Measurements from ENCODE around the gene SLC25A30. TPM values are rescaled to one million over a fixed set of nuclear protein-coding genes. Genes with fewer than 3 reads are reported as not detected.

Gene SLC25A30
- total and polyA plus RNA-seq, 2 of the 13 experiments (the other 11 are each of a cell fraction or from before 2014, with no cell fraction given), result 19.6 to 22.5 TPM

DNA sequence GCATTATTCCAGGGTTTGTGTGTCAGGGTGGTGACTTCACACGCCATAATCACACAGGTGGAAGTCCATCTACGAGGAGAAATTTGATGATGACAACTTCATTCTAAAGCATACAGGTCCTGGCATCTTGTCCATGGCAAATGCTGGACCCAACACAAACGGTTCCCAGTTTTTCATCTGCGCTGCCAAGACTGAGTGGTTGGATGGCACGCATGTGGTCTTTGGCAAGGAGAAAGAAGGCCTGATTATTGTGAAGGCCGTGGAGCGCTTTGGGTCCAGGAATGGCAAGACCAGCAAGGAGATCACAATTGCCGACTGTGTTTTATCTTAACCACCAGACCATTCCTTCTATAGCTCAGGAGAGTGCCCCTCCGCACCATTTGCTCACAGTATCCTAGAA is 18.2 kb upstream of the SLC25A30 start:
- Histone ChIP-seq H3K27me3 (ENCODE audit: control insufficient read depth in 1 of 2, insufficient read depth in 2 of 2, low read length in 2 of 2) (no peaks in the 10 kb centered on the region), H3K9me3 (ENCODE audit: low read length) (no peaks in the 10 kb centered on the region), H2AFZ (ENCODE audit: low read length) (no peak overlapping the region), H3K36me3 (replicated peaks in 1 of 2; ENCODE audit: control insufficient read depth in 1 of 2, insufficient read depth in 2 of 2, low read length in 2 of 2) (no peaks in the 10 kb centered on the region), H4K20me1 (ENCODE audit: insufficient read depth, low read length) (no peaks in the 10 kb centered on the region), H3K4me1 (ENCODE audit: insufficient read depth, low read length) (peaks cover 84% of the 10 kb centered on the region), H3K4me2 (ENCODE audit: low read depth, low read length) (no peak overlapping the region), H3K4me3 (replicated peaks in 1 of 3; ENCODE audit: insufficient read depth in 1 of 3, low read depth in 2 of 3, low read length in 3 of 3) (no peak overlapping the region), H3K79me2 (ENCODE audit: insufficient read depth, low read length) (no peaks in the 10 kb centered on the region), H3K9ac (ENCODE audit: insufficient read depth, low read depth, low read length) (no peak overlapping the region), H3K27ac (ENCODE audit: extremely low read length, insufficient read depth, low read length) (no peak overlapping the region)
- CTCF ChIA-PET (ENCODE audit: low intra/inter-chr PET ratio, low total read pairs), result no interaction called here
- FAIRE-seq, result no peak
- intact Hi-C loops (cut with micrococcal nuclease; ENCODE audit: unreplicated experiment) (no loop called here), in situ Hi-C loops (cut with HindIII; ENCODE audit: extremely low pct_ligation_motif_present, low pct_unique_long_range_greater_than_20kb) (no loop called here)
- WGBS (ENCODE audit: low lambda C conversion rate), result 86% methylated on average over 9 of the region's 9 CpGs
- ATAC-seq, result no peak
- POLR2A ChIA-PET, result no interaction called here
- no TSS peak for BruUV-seq (replicated peaks)
- DNase-seq (ENCODE audit: low spot score), result no peak
- TF ChIP-seq, protein P1, sequence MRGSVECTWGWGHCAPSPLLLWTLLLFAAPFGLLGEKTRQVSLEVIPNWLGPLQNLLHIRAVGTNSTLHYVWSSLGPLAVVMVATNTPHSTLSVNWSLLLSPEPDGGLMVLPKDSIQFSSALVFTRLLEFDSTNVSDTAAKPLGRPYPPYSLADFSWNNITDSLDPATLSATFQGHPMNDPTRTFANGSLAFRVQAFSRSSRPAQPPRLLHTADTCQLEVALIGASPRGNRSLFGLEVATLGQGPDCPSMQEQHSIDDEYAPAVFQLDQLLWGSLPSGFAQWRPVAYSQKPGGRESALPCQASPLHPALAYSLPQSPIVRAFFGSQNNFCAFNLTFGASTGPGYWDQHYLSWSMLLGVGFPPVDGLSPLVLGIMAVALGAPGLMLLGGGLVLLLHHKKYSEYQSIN (CRISPR knock-in tag; IDR thresholded peaks at IDR 0.05; ENCODE audit: borderline replicate concordance), result no peak
- TF ChIP-seq PAX8 (CRISPR knock-in tag; IDR thresholded peaks at IDR 0.05; ENCODE audit: borderline replicate concordance), result no peak
- no peak for TF ChIP-seq JUN (CRISPR knock-in tag; IDR thresholded peaks at IDR 0.05)
- TF ChIP-seq SOX6 (IDR thresholded peaks at IDR 0.05), result no peak
- TF ChIP-seq SOX6 (CRISPR knock-in tag; IDR thresholded peaks at IDR 0.05), result no peak
- TF ChIP-seq KDM2A (CRISPR knock-in tag; IDR thresholded peaks at IDR 0.05; ENCODE audit: borderline replicate concordance, low read depth), result no peak
- TF ChIP-seq ZBTB38 (CRISPR knock-in tag; IDR thresholded peaks at IDR 0.05), result no peak
- no peak for TF ChIP-seq ZNF652 (CRISPR knock-in tag; IDR thresholded peaks at IDR 0.05; ENCODE audit: borderline replicate concordance, low read depth)
- TF ChIP-seq, protein P2, sequence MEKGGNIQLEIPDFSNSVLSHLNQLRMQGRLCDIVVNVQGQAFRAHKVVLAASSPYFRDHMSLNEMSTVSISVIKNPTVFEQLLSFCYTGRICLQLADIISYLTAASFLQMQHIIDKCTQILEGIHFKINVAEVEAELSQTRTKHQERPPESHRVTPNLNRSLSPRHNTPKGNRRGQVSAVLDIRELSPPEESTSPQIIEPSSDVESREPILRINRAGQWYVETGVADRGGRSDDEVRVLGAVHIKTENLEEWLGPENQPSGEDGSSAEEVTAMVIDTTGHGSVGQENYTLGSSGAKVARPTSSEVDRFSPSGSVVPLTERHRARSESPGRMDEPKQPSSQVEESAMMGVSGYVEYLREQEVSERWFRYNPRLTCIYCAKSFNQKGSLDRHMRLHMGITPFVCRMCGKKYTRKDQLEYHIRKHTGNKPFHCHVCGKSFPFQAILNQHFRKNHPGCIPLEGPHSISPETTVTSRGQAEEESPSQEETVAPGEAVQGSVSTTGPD (CRISPR knock-in tag; IDR thresholded peaks at IDR 0.05), result no peak
- no peak for TF ChIP-seq SUZ12 (IDR thresholded peaks at IDR 0.05; ENCODE audit: low read depth, low read length)
- no peak for TF ChIP-seq PRPF4 (IDR thresholded peaks at IDR 0.05; ENCODE audit: low read depth, low read length, poor library complexity, severe bottlenecking)
- TF ChIP-seq NFYB (CRISPR knock-in tag; IDR thresholded peaks at IDR 0.05), result no peak
- no peak for TF ChIP-seq ZBTB3 (CRISPR knock-in tag; IDR thresholded peaks at IDR 0.05; ENCODE audit: borderline replicate concordance, low read depth)
- no peak for TF ChIP-seq ZNF121 (CRISPR knock-in tag; IDR thresholded peaks at IDR 0.05)

Data from HepG2 (cell line).